ENCODE results near the gene CAB39L.

- TF ChIP-seq CTCF (IDR thresholded peaks at IDR 0.05), result no peak
- no peak for TF ChIP-seq POLR2A (IDR thresholded peaks at IDR 0.05)
Observed at GRCh38 chr13:49457221-49457620, 13.4 kb upstream of the CAB39L start.
